HG03103 (cell line): ENCODE results near the gene CC2D2B.
A peak's percentile ranks its signal among the peaks of the same experiment; 100 is the strongest.
"Not testable (repeated sequence)": the region's sequence is repeated elsewhere in the genome, so short reads cannot be mapped to it uniquely, and the experiment has no call there.

Experiments used
- ATAC-seq: cut with Tn5 transposase; IDR thresholded peaks from one replicate; pipeline ENCODE4 v1.9.1; 2021; ENCODE audit warnings: low read depth; ENCODE audit not compliant: unreplicated experiment

CC2D2B gene

GRCh38 chr10:95906677-95907455 lies 909 bp upstream of the CC2D2B start:
- peak; percentile 35 for ATAC-seq

- ATAC-seq: no peak
Measured at GRCh38 chr10:95908450-95908849, 675 bp downstream of the CC2D2B start.

- ATAC-seq: no peak
Measured at GRCh38 chr10:95909561-95909960, 1.8 kb downstream of the CC2D2B start.

- ATAC-seq: not testable (repeated sequence)
Measured at GRCh38 chr10:95916039-95916438, 8.3 kb downstream of the CC2D2B start.

- no peak for ATAC-seq
Measured at GRCh38 chr10:95920798-95921426, 13.1 kb downstream of the CC2D2B start.

- ATAC-seq: no peak
Measured at GRCh38 chr10:95925033-95925432, 17.3 kb downstream of the CC2D2B start.

GRCh38 chr10:95935429-95935828 lies 27.7 kb downstream of the CC2D2B start:
- ATAC-seq: no peak

- ATAC-seq: no peak
Measured at GRCh38 chr10:95941115-95941514, 33.3 kb downstream of the CC2D2B start.

- ATAC-seq: no peak
Measured at GRCh38 chr10:95963202-95963990, 55.6 kb downstream of the CC2D2B start.

- no peak for ATAC-seq
Measured at GRCh38 chr10:95963991-95964389, 56.2 kb downstream of the CC2D2B start.

GRCh38 chr10:95964756-95965155 lies 57.0 kb downstream of the CC2D2B start:
- ATAC-seq: no peak

- ATAC-seq: no peak
Measured at GRCh38 chr10:95976362-95977229, 68.8 kb downstream of the CC2D2B start.

- ATAC-seq: no peak
Measured at GRCh38 chr10:95982200-95982599, 74.4 kb downstream of the CC2D2B start.

- ATAC-seq: peak; percentile 96
Measured at GRCh38 chr10:95987685-95988426, 80.1 kb downstream of the CC2D2B start.

- ATAC-seq: no peak
Measured at GRCh38 chr10:95988702-95989101, 80.9 kb downstream of the CC2D2B start.

GRCh38 chr10:95994376-95994775 lies 86.6 kb downstream of the CC2D2B start:
- not testable (repeated sequence) for ATAC-seq

- ATAC-seq: no peak
Measured at GRCh38 chr10:95998255-95998784, 90.5 kb downstream of the CC2D2B start.

- ATAC-seq: no peak
Measured at GRCh38 chr10:96013956-96014355, 106.2 kb downstream of the CC2D2B start.

- ATAC-seq: no peak
Measured at GRCh38 chr10:96014473-96015102, 106.8 kb downstream of the CC2D2B start.
